Measurements from ENCODE around the gene ALG9. TPM values are rescaled to one million over a fixed set of nuclear protein-coding genes. Genes with fewer than 3 reads are reported as not detected.

ALG9 gene
- total RNA-seq, 1 experiment from 2014 or later = 23.7 TPM

DNA sequence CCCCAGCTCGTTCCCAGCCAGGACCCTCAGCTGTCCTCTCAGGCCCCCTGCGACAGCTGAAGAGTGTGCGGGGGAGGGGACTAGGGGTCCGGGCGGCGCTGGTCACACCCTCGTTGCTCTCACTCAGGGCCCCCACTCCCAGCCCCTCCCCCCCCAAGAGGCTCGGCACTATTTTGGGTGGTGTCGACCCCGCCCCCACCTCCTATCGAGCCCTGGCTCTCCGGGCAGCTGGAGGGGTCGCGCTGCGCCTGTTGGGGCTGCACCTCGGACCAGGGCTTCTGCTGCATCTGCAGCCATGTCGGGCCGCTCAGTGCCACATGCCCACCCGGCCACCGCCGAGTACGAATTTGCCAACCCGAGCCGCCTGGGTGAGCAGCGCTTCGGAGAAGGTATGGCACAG is 41.2 kb upstream of the ALG9 start, which contains the start of gene HSPB2:
TSS of gene HSPB2 (plus strand) at position 200 of the 400 bp plus-strand sequence. CDS start at position 296, 96 bp downstream.
- Histone ChIP-seq H3K36me3 (ENCODE audit: control insufficient read depth in 1 of 2, insufficient read depth in 2 of 2, low read length in 2 of 2) (no peaks in the 10 kb centered on the region), H3K4me3 (replicated peaks in 1 of 2; ENCODE audit: low read depth in 1 of 2, low read length in 2 of 2) (no peak within 1 kb of the TSS), H3K9ac (ENCODE audit: low read length) (no peak within 1 kb of the TSS), H3K4me1 (ENCODE audit: control insufficient read depth in 1 of 2, insufficient read depth in 2 of 2, low read length in 2 of 2) (no peaks in the 10 kb centered on the region; a peak in 1 of 4 replicates), H4K20me1 (ENCODE audit: insufficient read depth) (no peaks in the 10 kb centered on the region), H3K9me3 (ENCODE audit: control insufficient read depth in 1 of 2, insufficient read depth in 1 of 2, low read depth in 1 of 2, low read length in 2 of 2) (no peaks in the 10 kb centered on the region), H3K4me2 (ENCODE audit: low read length) (no peak within 1 kb of the TSS), H3K9me2 (ENCODE audit: insufficient read depth) (no peaks in the 10 kb centered on the region), H3K27me3 (ENCODE audit: insufficient read depth, low read length) (peaks cover 12% of the 10 kb centered on the region; the same call in 1 of the 2 replicates), H3K79me2 (ENCODE audit: insufficient read depth, low read length) (no peaks in the 10 kb centered on the region), H3K27ac (ENCODE audit: low read depth, low read length) (no peak within 1 kb of the TSS), H2AFZ (ENCODE audit: low read depth, low read length, poor library complexity, severe bottlenecking) (no peak within 1 kb of the TSS)
- BruUV-seq (replicated peaks) = no TSS peak
- no peak for TF ChIP-seq POLR2A (IDR thresholded peaks at IDR 0.05; ENCODE audit: borderline replicate concordance, extremely low read depth, insufficient read depth, insufficient read length)
- no peak for TF ChIP-seq CBX3 (IDR thresholded peaks at IDR 0.05; ENCODE audit: low read depth)
- TF ChIP-seq, protein P1, sequence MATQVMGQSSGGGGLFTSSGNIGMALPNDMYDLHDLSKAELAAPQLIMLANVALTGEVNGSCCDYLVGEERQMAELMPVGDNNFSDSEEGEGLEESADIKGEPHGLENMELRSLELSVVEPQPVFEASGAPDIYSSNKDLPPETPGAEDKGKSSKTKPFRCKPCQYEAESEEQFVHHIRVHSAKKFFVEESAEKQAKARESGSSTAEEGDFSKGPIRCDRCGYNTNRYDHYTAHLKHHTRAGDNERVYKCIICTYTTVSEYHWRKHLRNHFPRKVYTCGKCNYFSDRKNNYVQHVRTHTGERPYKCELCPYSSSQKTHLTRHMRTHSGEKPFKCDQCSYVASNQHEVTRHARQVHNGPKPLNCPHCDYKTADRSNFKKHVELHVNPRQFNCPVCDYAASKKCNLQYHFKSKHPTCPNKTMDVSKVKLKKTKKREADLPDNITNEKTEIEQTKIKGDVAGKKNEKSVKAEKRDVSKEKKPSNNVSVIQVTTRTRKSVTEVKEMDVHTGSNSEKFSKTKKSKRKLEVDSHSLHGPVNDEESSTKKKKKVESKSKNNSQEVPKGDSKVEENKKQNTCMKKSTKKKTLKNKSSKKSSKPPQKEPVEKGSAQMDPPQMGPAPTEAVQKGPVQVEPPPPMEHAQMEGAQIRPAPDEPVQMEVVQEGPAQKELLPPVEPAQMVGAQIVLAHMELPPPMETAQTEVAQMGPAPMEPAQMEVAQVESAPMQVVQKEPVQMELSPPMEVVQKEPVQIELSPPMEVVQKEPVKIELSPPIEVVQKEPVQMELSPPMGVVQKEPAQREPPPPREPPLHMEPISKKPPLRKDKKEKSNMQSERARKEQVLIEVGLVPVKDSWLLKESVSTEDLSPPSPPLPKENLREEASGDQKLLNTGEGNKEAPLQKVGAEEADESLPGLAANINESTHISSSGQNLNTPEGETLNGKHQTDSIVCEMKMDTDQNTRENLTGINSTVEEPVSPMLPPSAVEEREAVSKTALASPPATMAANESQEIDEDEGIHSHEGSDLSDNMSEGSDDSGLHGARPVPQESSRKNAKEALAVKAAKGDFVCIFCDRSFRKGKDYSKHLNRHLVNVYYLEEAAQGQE (IDR thresholded peaks at IDR 0.05; ENCODE audit: low read depth) = no peak
- no peak for TF ChIP-seq JUND (IDR thresholded peaks at IDR 0.05)
- CTCF ChIA-PET = no interaction called here
- intact Hi-C loops (cut with micrococcal nuclease) = no loop called here
- no peak for DNase-seq (ENCODE audit: low read depth, low spot score)
- ATAC-seq = no peak
- RAD21 ChIA-PET (ENCODE audit: low non-redundant PET in 1 of 2, low total read pairs in 2 of 2, uncharacterized antibody in 2 of 2, unreplicated experiment in 2 of 2) = no interaction called here
- POLR2A ChIA-PET = no interaction called here

DNA sequence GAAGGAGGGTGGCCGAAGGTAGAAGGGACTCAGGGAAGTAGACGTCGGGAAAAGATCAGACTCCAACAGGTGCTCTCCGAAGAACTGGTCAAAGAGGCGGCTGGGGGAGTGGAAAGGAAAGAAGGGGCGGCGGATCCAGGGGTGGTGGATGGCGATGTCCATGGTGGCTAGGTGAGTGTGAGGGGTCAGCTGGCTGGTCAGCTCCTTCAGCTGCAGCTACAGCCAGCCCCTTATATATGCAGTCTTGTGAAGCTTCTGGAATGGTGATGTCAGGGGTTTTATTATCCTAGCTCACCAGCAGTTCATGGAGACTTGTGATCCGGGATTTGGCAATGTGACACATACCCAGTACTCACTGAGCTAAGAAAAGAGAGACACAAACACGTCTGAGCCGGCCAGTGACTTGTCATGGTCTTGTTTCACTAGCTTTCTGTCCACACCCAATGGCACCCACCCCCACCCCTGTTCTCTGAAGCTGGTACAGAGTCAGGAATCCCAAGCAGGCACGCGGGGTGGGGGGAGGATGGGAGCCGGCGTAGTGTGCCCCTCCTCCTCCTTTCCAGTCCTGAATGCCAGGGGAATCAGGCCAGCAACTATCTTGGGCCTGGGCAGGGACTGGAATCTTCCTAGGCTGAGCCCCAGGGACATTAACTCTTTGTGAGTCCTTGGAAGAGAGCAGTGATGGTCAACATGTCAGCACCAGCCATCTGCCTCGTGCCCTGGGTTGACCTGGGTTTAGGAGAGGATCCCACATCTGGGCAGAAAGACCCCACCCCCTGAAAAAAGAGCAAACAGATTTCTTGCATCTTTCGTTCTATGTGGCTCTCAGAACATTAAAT is 40.4 kb upstream of the ALG9 start, which contains the start of gene CRYAB:
TSS of gene CRYAB (minus strand) at position 208 of the 839 bp plus-strand sequence. CDS start at position 162, 46 bp downstream.
- TF ChIP-seq ZNF274 (IDR thresholded peaks at IDR 0.05; ENCODE audit: low read depth, low read length) = no peak
- no peak for TF ChIP-seq SRF (IDR thresholded peaks at IDR 0.05; ENCODE audit: low read depth)
- TF ChIP-seq TCF7L2 (IDR thresholded peaks at IDR 0.05; ENCODE audit: borderline replicate concordance, extremely low read depth, insufficient read depth, insufficient read length) = no peak
- Histone ChIP-seq H3K4me3 (replicated peaks in 1 of 2; ENCODE audit: low read depth in 1 of 2, low read length in 2 of 2) (no peak within 1 kb of the TSS), H3K36me3 (ENCODE audit: control insufficient read depth in 1 of 2, insufficient read depth in 2 of 2, low read length in 2 of 2) (no peaks in the 10 kb centered on the region), H4K20me1 (ENCODE audit: insufficient read depth) (no peaks in the 10 kb centered on the region), H3K9ac (ENCODE audit: low read length) (no peak within 1 kb of the TSS), H3K9me2 (ENCODE audit: insufficient read depth) (no peaks in the 10 kb centered on the region), H3K4me2 (ENCODE audit: low read length) (no peak within 1 kb of the TSS), H3K27ac (ENCODE audit: low read depth, low read length) (no peak within 1 kb of the TSS), H3K4me1 (ENCODE audit: control insufficient read depth in 1 of 2, insufficient read depth in 2 of 2, low read length in 2 of 2) (no peaks in the 10 kb centered on the region; a peak in 1 of 4 replicates), H3K9me3 (ENCODE audit: control insufficient read depth in 1 of 2, insufficient read depth in 1 of 2, low read depth in 1 of 2, low read length in 2 of 2) (no peaks in the 10 kb centered on the region), H2AFZ (ENCODE audit: low read depth, low read length, poor library complexity, severe bottlenecking) (no peak within 1 kb of the TSS), H3K79me2 (ENCODE audit: insufficient read depth, low read length) (no peaks in the 10 kb centered on the region), H3K27me3 (ENCODE audit: insufficient read depth, low read length) (peaks cover 12% of the 10 kb centered on the region; the same call in 1 of the 2 replicates)
- no peak for ATAC-seq
- RAD21 ChIA-PET (ENCODE audit: low non-redundant PET in 1 of 2, low total read pairs in 2 of 2, uncharacterized antibody in 2 of 2, unreplicated experiment in 2 of 2) = no interaction called here
- intact Hi-C loops (cut with micrococcal nuclease) = no loop called here
- BruUV-seq (replicated peaks) = no TSS peak
- DNase-seq (ENCODE audit: low read depth, low spot score) = no peak
- POLR2A ChIA-PET = no interaction called here
- CTCF ChIA-PET = interaction anchor here (1.7 kb wide), 1 partner anchor 15 kb away, joined by 4 read pairs; no protein-coding TSS in a partner anchor

All from HCT116 (cell line).